HEK293 (cell line): ENCODE data around the gene SSPN.

Source experiments
- EGR2 ChIP-seq: fragments of 450-650 bp; formaldehyde crosslinking; IDR thresholded peaks from 2 replicates; pipeline ENCODE4 v1.5.1; 2016; ENCODE audit warnings: low read depth, missing biosample characterization, missing genetic modification characterization
- FEZF1 ChIP-seq: fragments of 450-650 bp; formaldehyde crosslinking; IDR thresholded peaks from 2 replicates; pipeline ENCODE4 v1.5.1; 2016; ENCODE audit warnings: missing biosample characterization, missing genetic modification characterization
- GLIS1 ChIP-seq: fragments of 450-650 bp; formaldehyde crosslinking; IDR thresholded peaks from 2 replicates; pipeline ENCODE4 v1.5.1; 2016; ENCODE audit warnings: missing biosample characterization, missing genetic modification characterization
- SCRT1 ChIP-seq: fragments of 450-650 bp; formaldehyde crosslinking; IDR thresholded peaks from 2 replicates; pipeline ENCODE4 v1.5.1; 2016; ENCODE audit warnings: missing biosample characterization, missing genetic modification characterization, borderline replicate concordance
- SP7 ChIP-seq: fragments of 450-650 bp; formaldehyde crosslinking; IDR thresholded peaks from 2 replicates; pipeline ENCODE4 v1.5.1; 2016; ENCODE audit warnings: missing biosample characterization, missing genetic modification characterization
- YY1 ChIP-seq: fragments of 450-650 bp; formaldehyde crosslinking; IDR thresholded peaks from 2 replicates; pipeline ENCODE4 v1.5.1; 2018; ENCODE audit warnings: missing biosample characterization, missing genetic modification characterization
- ZBTB1 ChIP-seq: fragments of 450-650 bp; formaldehyde crosslinking; IDR thresholded peaks from 2 replicates; pipeline ENCODE4 v1.5.1; 2016; ENCODE audit warnings: missing biosample characterization, missing genetic modification characterization
- ZBTB8A ChIP-seq: fragments of 450-650 bp; formaldehyde crosslinking; IDR thresholded peaks from 2 replicates; pipeline ENCODE4 v1.5.1; 2016; ENCODE audit warnings: missing biosample characterization, missing genetic modification characterization
- ZEB2 ChIP-seq: fragments of 450-650 bp; formaldehyde crosslinking; IDR thresholded peaks from 2 replicates; pipeline ENCODE4 v1.5.1; 2016; ENCODE audit warnings: missing biosample characterization, missing genetic modification characterization
- ZFHX2 ChIP-seq: fragments of 450-650 bp; formaldehyde crosslinking; conservative IDR thresholded peaks from 2 replicates; pipeline ENCODE4 v1.5.1; 2016; ENCODE audit warnings: missing biosample characterization, missing genetic modification characterization
- ZNF10 ChIP-seq: fragments of 450-650 bp; formaldehyde crosslinking; IDR thresholded peaks from 2 replicates; pipeline ENCODE4 v1.5.1; 2017; ENCODE audit warnings: missing biosample characterization, missing genetic modification characterization
- ZNF184 ChIP-seq: fragments of 450-650 bp; IDR thresholded peaks from 2 replicates; pipeline ENCODE4 v1.5.1; 2018; ENCODE audit warnings: missing biosample characterization, mild to moderate bottlenecking, missing genetic modification characterization
- ZNF211 ChIP-seq: fragments of 450-650 bp; formaldehyde crosslinking; IDR thresholded peaks from 2 replicates; pipeline ENCODE4 v1.5.1; 2016; ENCODE audit warnings: low read depth, missing biosample characterization, missing genetic modification characterization
- ZNF214 ChIP-seq: fragments of 450-650 bp; formaldehyde crosslinking; IDR thresholded peaks from 2 replicates; pipeline ENCODE4 v1.5.1; 2017; ENCODE audit warnings: missing biosample characterization, mild to moderate bottlenecking, missing genetic modification characterization, borderline replicate concordance
- ZNF292 ChIP-seq: fragments of 450-650 bp; formaldehyde crosslinking; IDR thresholded peaks from 2 replicates; pipeline ENCODE4 v1.5.1; 2016; ENCODE audit warnings: low read depth, missing biosample characterization, missing genetic modification characterization, borderline replicate concordance
- ZNF404 ChIP-seq: fragments of 450-650 bp; formaldehyde crosslinking; IDR thresholded peaks from 2 replicates; pipeline ENCODE4 v1.5.1; 2017; ENCODE audit warnings: missing biosample characterization, missing genetic modification characterization
- ZNF501 ChIP-seq: fragments of 450-650 bp; formaldehyde crosslinking; IDR thresholded peaks from 2 replicates; pipeline ENCODE4 v1.5.1; 2016; ENCODE audit warnings: missing biosample characterization, missing genetic modification characterization
- ZNF514 ChIP-seq: fragments of 450-650 bp; formaldehyde crosslinking; IDR thresholded peaks from 2 replicates; pipeline ENCODE4 v1.5.1; 2016; ENCODE audit warnings: missing biosample characterization, missing genetic modification characterization
- ZNF529 ChIP-seq: fragments of 450-650 bp; formaldehyde crosslinking; IDR thresholded peaks from 2 replicates; pipeline ENCODE4 v1.5.1; 2017; ENCODE audit warnings: missing genetic modification characterization, missing biosample characterization; ENCODE audit not compliant: insufficient replicate concordance
- ZNF707 ChIP-seq: fragments of 450-650 bp; formaldehyde crosslinking; IDR thresholded peaks from 2 replicates; pipeline ENCODE4 v1.5.1; 2016; ENCODE audit warnings: missing biosample characterization, missing genetic modification characterization
- TF ChIP-seq, protein P1 (sequence below): fragments of 450-650 bp; formaldehyde crosslinking; IDR thresholded peaks from 2 replicates; pipeline ENCODE4 v1.5.1; 2016; ENCODE audit warnings: missing biosample characterization, missing genetic modification characterization
- TF ChIP-seq, protein P2 (sequence below): fragments of 450-650 bp; formaldehyde crosslinking; IDR thresholded peaks from 2 replicates; pipeline ENCODE4 v1.5.1; 2016; ENCODE audit warnings: missing biosample characterization, missing genetic modification characterization
- TF ChIP-seq, protein P3 (sequence below): fragments of 450-650 bp; formaldehyde crosslinking; IDR thresholded peaks from 2 replicates; pipeline ENCODE4 v1.5.1; 2016; ENCODE audit warnings: missing biosample characterization, missing genetic modification characterization
- TF ChIP-seq, protein P4 (sequence below): fragments of 450-650 bp; formaldehyde crosslinking; IDR thresholded peaks from 2 replicates; pipeline ENCODE4 v1.5.1; 2016; ENCODE audit warnings: missing biosample characterization, missing genetic modification characterization
- TF ChIP-seq, protein P5 (sequence below): fragments of 450-650 bp; formaldehyde crosslinking; IDR thresholded peaks from 2 replicates; pipeline ENCODE4 v1.5.1; 2017; ENCODE audit warnings: missing biosample characterization, missing genetic modification characterization

SSPN gene

DNA sequence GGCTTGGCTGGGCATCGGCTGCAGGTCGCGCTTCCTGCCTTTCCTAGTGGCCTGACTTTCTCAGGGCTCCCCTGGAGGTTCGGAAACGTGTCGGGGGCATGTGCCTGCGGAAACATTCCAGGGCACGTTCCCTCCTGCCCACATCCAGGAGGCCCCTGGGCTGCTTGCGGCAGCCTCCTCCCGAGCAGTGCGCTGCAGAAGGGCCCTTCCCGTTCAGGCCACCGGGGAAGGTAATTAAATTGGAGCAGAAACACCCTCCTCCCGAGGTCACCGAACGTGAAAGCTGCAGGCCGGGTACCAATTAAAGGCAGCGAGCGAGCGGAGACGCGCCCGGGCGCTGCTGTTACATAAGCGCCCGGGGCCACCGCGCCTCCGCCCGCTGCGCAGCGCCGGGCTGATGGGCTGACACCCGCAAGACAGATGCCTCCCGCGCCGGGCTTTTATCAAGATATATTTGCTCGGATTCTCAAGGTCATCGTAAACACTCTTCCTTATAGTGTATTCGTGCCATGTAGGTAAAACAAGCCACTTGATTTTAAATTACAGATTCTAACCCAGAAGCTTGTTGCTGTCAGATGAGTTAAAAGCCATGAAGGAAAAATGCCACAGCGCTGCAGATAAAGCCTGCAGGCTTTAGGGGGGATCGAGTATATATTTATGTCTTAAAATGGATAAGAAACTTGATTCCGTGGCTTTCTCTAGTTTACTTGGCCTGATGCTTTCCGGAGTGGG, 31.4 kb downstream of the SSPN start (continued):
- TF ChIP-seq ZNF214 (no peak), ZBTB1 (tag by site-specific recombination) (no peak), ZNF501 (tag by site-specific recombination) (no peak), ZNF184 (tag by site-specific recombination) (no peak), SP7 (tag by site-specific recombination) (peak; percentile 82), ZFHX2 (tag by site-specific recombination) (peak; percentile 20; the same call in 1 of the 2 replicates), ZNF707 (tag by site-specific recombination) (no peak), ZBTB8A (peak; percentile 99), ZNF10 (tag by site-specific recombination) (no peak), SCRT1 (tag by site-specific recombination) (no peak), ZNF211 (tag by site-specific recombination) (no peak), ZNF404 (no peak), GLIS1 (peak; percentile 98), FEZF1 (tag by site-specific recombination) (peak; percentile 57), ZEB2 (tag by site-specific recombination) (peak; percentile 65; the same call in 1 of the 2 replicates), ZNF514 (tag by site-specific recombination) (no peak), ZNF529 (tag by site-specific recombination) (no peak), ZNF292 (tag by site-specific recombination) (no peak), EGR2 (tag by site-specific recombination) (no peak), YY1 (no peak)
- TF ChIP-seq, protein P1, sequence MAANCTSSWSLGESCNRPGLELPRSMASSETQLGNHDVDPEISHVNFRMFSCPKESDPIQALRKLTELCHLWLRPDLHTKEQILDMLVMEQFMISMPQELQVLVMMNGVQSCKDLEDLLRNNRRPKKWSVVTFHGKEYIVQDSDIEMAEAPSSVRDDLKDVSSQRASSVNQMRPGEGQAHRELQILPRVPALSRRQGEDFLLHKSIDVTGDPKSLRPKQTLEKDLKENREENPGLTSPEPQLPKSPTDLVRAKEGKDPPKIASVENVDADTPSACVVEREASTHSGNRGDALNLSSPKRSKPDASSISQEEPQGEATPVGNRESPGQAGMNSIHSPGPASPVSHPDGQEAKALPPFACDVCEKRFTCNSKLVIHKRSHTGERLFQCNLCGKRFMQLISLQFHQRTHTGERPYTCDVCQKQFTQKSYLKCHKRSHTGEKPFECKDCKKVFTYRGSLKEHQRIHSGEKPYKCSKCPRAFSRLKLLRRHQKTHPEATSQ (tag by site-specific recombination): no peak
- TF ChIP-seq, protein P2, sequence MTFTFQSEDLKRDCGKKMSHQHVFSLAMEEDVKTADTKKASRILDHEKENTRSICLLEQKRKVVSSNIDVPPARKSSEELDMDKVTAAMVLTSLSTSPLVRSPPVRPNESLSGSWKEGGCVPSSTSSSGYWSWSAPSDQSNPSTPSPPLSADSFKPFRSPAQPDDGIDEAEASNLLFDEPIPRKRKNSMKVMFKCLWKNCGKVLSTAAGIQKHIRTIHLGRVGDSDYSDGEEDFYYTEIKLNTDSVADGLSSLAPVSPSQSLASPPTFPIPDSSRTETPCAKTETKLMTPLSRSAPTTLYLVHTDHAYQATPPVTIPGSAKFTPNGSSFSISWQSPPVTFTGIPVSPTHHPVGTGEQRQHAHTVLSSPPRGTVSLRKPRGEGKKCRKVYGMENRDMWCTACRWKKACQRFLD (tag by site-specific recombination): no peak
- TF ChIP-seq, protein P3, sequence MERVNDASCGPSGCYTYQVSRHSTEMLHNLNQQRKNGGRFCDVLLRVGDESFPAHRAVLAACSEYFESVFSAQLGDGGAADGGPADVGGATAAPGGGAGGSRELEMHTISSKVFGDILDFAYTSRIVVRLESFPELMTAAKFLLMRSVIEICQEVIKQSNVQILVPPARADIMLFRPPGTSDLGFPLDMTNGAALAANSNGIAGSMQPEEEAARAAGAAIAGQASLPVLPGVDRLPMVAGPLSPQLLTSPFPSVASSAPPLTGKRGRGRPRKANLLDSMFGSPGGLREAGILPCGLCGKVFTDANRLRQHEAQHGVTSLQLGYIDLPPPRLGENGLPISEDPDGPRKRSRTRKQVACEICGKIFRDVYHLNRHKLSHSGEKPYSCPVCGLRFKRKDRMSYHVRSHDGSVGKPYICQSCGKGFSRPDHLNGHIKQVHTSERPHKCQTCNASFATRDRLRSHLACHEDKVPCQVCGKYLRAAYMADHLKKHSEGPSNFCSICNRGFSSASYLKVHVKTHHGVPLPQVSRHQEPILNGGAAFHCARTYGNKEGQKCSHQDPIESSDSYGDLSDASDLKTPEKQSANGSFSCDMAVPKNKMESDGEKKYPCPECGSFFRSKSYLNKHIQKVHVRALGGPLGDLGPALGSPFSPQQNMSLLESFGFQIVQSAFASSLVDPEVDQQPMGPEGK: peak; percentile 44; the same call in 1 of the 2 replicates
- TF ChIP-seq, protein P4, sequence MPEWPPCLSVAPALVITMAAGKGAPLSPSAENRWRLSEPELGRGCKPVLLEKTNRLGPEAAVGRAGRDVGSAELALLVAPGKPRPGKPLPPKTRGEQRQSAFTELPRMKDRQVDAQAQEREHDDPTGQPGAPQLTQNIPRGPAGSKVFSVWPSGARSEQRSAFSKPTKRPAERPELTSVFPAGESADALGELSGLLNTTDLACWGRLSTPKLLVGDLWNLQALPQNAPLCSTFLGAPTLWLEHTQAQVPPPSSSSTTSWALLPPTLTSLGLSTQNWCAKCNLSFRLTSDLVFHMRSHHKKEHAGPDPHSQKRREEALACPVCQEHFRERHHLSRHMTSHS (tag by site-specific recombination): no peak
- TF ChIP-seq, protein P5, sequence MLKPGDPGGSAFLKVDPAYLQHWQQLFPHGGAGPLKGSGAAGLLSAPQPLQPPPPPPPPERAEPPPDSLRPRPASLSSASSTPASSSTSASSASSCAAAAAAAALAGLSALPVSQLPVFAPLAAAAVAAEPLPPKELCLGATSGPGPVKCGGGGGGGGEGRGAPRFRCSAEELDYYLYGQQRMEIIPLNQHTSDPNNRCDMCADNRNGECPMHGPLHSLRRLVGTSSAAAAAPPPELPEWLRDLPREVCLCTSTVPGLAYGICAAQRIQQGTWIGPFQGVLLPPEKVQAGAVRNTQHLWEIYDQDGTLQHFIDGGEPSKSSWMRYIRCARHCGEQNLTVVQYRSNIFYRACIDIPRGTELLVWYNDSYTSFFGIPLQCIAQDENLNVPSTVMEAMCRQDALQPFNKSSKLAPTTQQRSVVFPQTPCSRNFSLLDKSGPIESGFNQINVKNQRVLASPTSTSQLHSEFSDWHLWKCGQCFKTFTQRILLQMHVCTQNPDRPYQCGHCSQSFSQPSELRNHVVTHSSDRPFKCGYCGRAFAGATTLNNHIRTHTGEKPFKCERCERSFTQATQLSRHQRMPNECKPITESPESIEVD (tag by site-specific recombination): no peak; the same call in 1 of the 2 replicates
- TF ChIP-seq, all 188 proteins: peak for 35
